HCT116 (cell line): ENCODE data around the gene LRRD1. TPM values are rescaled to one million over a fixed set of nuclear protein-coding genes. Genes with fewer than 3 reads are reported as not detected.

Experiments used
- ATAC-seq: fragments of 200-7000 bp; cut with Tn5 transposase; 2 replicates; pipeline ENCODE4 v1.9.1; 2020; ENCODE audit warnings: mild to moderate bottlenecking, moderate library complexity
- BruUV-seq: library from RNA; stranded (reverse); fragments of 400-500 nt; replicated peaks from 2 replicates; lab custom pipeline; 2021; lab: Mats Ljungman, UMichigan
- CTCF ChIA-PET: fragments of 300-600 bp; sonication (Branson Sonifier 250); formaldehyde crosslinking; loops from one replicate; lab custom pipeline; 2021; ENCODE audit warnings: antibody characterized with exemption; lab: Charles Lee
- POLR2A ChIA-PET: fragments of 300-600, 350-600 bp; sonication (Branson Sonifier 250); formaldehyde crosslinking; loops from one replicate; lab custom pipeline; 2021; ENCODE audit warnings: antibody characterized with exemption; lab: Charles Lee
- RAD21 ChIA-PET, 2 experiments: fragments of 300-600 bp; sonication (Branson Sonifier 250); formaldehyde crosslinking; loops; one replicate each; lab custom pipeline; 2023; ENCODE audit warnings: low total read pairs in 2 of 2; ENCODE audit not compliant: uncharacterized antibody in 2 of 2, unreplicated experiment in 2 of 2, low non-redundant PET in 1 of 2; lab: Charles Lee
- DNase-seq: peaks from one replicate; pipeline ENCODE4 v3.0.0-alpha.2; 2010; ENCODE audit warnings: low read depth, low spot score
- H2AFZ ChIP-seq: fragments of 200-600 bp; shearing (Covaris generic), sonication (generic); 2 replicates; pipeline ENCODE4 v1.6.1; 2017; ENCODE audit warnings: low read depth, mixed run types, mixed read lengths, antibody characterized with exemption, low read length; ENCODE audit not compliant: poor library complexity, severe bottlenecking
- H3K27ac ChIP-seq: 2 replicates; pipeline ENCODE4 v1.5.1; 2012; ENCODE audit warnings: low read depth, low read length
- H3K27me3 ChIP-seq: fragments of 200-600 bp; sonication (generic); 2 replicates; pipeline ENCODE4 v1.6.1; 2016; ENCODE audit warnings: mixed run types, low read length, mixed read lengths; ENCODE audit not compliant: insufficient read depth
- H3K36me3 ChIP-seq, 2 experiments: fragments of 200-500 bp in 1 of 2; fragments of 200-600 bp in 1 of 2; sonication (Bioruptor generic) in 1 of 2; sonication (generic) in 1 of 2; 2 replicates each; pipeline versions ENCODE4 v1.5.1 to v1.6.1; 2014 to 2016; ENCODE audit warnings: low read length in 2 of 2, inconsistent platforms in 1 of 2, mixed read lengths in 1 of 2, mixed run types in 1 of 2; ENCODE audit not compliant: insufficient read depth in 2 of 2, control insufficient read depth in 1 of 2
- H3K4me1 ChIP-seq, 2 experiments: fragments of 200-600 bp in 1 of 2; sonication (generic) in 1 of 2; 2 replicates each; pipeline versions ENCODE4 v1.5.1 to v1.6.1; 2012 to 2017; ENCODE audit warnings: low read length in 2 of 2, inconsistent platforms in 1 of 2, mild to moderate bottlenecking in 1 of 2, mixed read lengths in 1 of 2, mixed run types in 1 of 2, moderate library complexity in 1 of 2; ENCODE audit not compliant: insufficient read depth in 2 of 2, control insufficient read depth in 1 of 2
- H3K4me2 ChIP-seq: fragments of 200-600 bp; sonication (generic); 2 replicates; pipeline ENCODE4 v1.6.1; 2017; ENCODE audit warnings: mixed run types, low read length, mixed read lengths
- H3K4me3 ChIP-seq, 2 experiments: fragments of 200-600 bp in 1 of 2; sonication (generic) in 1 of 2; replicated peaks in 1 of 2; 2 replicates each; pipeline ENCODE4 v1.5.1; 2011 to 2016; ENCODE audit warnings: low read length in 2 of 2, control low read depth in 1 of 2, low read depth in 1 of 2, mild to moderate bottlenecking in 1 of 2, mixed read lengths in 1 of 2, mixed run types in 1 of 2
- H3K79me2 ChIP-seq: fragments of 200-600 bp; sonication (generic); 2 replicates; pipeline ENCODE4 v1.6.1; 2017; ENCODE audit warnings: mild to moderate bottlenecking, mixed run types, low read length, moderate library complexity, mixed read lengths; ENCODE audit not compliant: insufficient read depth
- H3K9ac ChIP-seq: fragments of 200-600 bp; sonication (generic); 2 replicates; pipeline ENCODE4 v1.6.1; 2016; ENCODE audit warnings: low read length, mixed read lengths
- H3K9me2 ChIP-seq: fragments of 200-600 bp; sonication (generic), shearing (Covaris generic); 2 replicates; pipeline ENCODE4 v1.6.1; 2017; ENCODE audit warnings: mixed run types, mild to moderate bottlenecking, moderate library complexity; ENCODE audit not compliant: insufficient read depth
- H3K9me3 ChIP-seq, 2 experiments: fragments of 200-500 bp in 1 of 2; fragments of 200-600 bp in 1 of 2; sonication (Bioruptor generic) in 1 of 2; sonication (generic) in 1 of 2; 2 replicates each; pipeline ENCODE4 v1.6.1; 2014 to 2017; ENCODE audit warnings: low read length in 2 of 2, mixed read lengths in 2 of 2, inconsistent platforms in 1 of 2, low read depth in 1 of 2, mild to moderate bottlenecking in 1 of 2, mixed run types in 1 of 2, moderate library complexity in 1 of 2; ENCODE audit not compliant: control insufficient read depth in 1 of 2, insufficient read depth in 1 of 2
- H4K20me1 ChIP-seq: fragments of 200-600 bp; sonication (generic), shearing (Covaris generic); 2 replicates; pipeline ENCODE4 v1.6.1; 2017; ENCODE audit warnings: mixed run types, mild to moderate bottlenecking, moderate library complexity; ENCODE audit not compliant: insufficient read depth
- ATF3 ChIP-seq: IDR thresholded peaks from 2 replicates; pipeline ENCODE4 v1.6.1; 2012
- CBX3 ChIP-seq: IDR thresholded peaks from 2 replicates; pipeline ENCODE4 v1.6.1; 2012; ENCODE audit warnings: low read depth
- CEBPB ChIP-seq: IDR thresholded peaks from 2 replicates; pipeline ENCODE4 v1.6.1; 2012; ENCODE audit warnings: low read depth
- CTCF ChIP-seq, 3 experiments: fragments of 200-600 bp in 1 of 3; sonication (generic) in 1 of 3; IDR thresholded peaks in 2 of 3; conservative IDR thresholded peaks in 1 of 3; 2 replicates each; pipeline ENCODE4 v1.5.1; 2012 to 2017; ENCODE audit warnings: low read depth in 2 of 3, low read length in 2 of 3, antibody characterized with exemption in 1 of 3, borderline replicate concordance in 1 of 3, control low read depth in 1 of 3, mild to moderate bottlenecking in 1 of 3, mixed read lengths in 1 of 3, mixed run types in 1 of 3, moderate library complexity in 1 of 3; ENCODE audit not compliant: insufficient read depth in 1 of 3
- EGR1 ChIP-seq: IDR thresholded peaks from 2 replicates; pipeline ENCODE4 v1.6.1; 2012; ENCODE audit warnings: low read depth
- EZH2 ChIP-seq: fragments of 200-600 bp; sonication (generic); IDR thresholded peaks from 2 replicates; pipeline ENCODE4 v1.6.1; 2017; ENCODE audit warnings: antibody characterized with exemption, mixed run types
- MAX ChIP-seq: IDR thresholded peaks from 2 replicates; pipeline ENCODE4 v1.6.1; 2012
- POLR2A ChIP-seq: IDR thresholded peaks from 2 replicates; pipeline ENCODE4 v1.7.0; 2011; ENCODE audit warnings: borderline replicate concordance; ENCODE audit not compliant: insufficient read depth, insufficient read length; ENCODE audit errors: extremely low read depth
- RAD21 ChIP-seq: IDR thresholded peaks from 2 replicates; pipeline ENCODE4 v1.6.1; 2012; ENCODE audit warnings: low read depth, mild to moderate bottlenecking
- SIN3A ChIP-seq: IDR thresholded peaks from 2 replicates; pipeline ENCODE4 v1.6.1; 2012; ENCODE audit warnings: low read depth
- SP1 ChIP-seq: IDR thresholded peaks from 2 replicates; pipeline ENCODE4 v1.6.1; 2012; ENCODE audit warnings: low read depth
- SRF ChIP-seq: IDR thresholded peaks from 2 replicates; pipeline ENCODE4 v1.6.1; 2012; ENCODE audit warnings: low read depth
- TCF7L2 ChIP-seq: IDR thresholded peaks from 2 replicates; pipeline ENCODE4 v1.7.0; 2011; ENCODE audit warnings: borderline replicate concordance, inconsistent platforms; ENCODE audit not compliant: insufficient read depth, insufficient read length; ENCODE audit errors: extremely low read depth
- YY1 ChIP-seq: IDR thresholded peaks from 2 replicates; pipeline ENCODE4 v1.6.1; 2011; ENCODE audit warnings: low read length, low read depth, moderate library complexity, mild to moderate bottlenecking; ENCODE audit not compliant: insufficient replicate concordance; ENCODE audit errors: extremely low read depth
- intact Hi-C: fragments of 100-400 bp; cut with micrococcal nuclease; formaldehyde crosslinking; loops from 2 replicates; pipeline ENCODE4 v1.10.0; 2022
- total RNA-seq: library from RNA; stranded (reverse); gene quantifications from one replicate; pipeline ENCODE4 v1.2.1, GENCODE V29; 2021; ENCODE audit not compliant: unreplicated experiment

The LRRD1 gene
- total RNA-seq, 1 experiment from 2014 or later: not detected

GRCh38 chr7:92134271-92135051 is 44.5 kb downstream of the LRRD1 start, which contains the start of gene CYP51A1 (continued):
- TF ChIP-seq ATF3 (no peak), CBX3 (peak; percentile 77), YY1 (peak; percentile 31), SIN3A (peak; percentile 92), EZH2 (no peak)

- CTCF ChIA-PET: interaction anchor here (1.0 to 1.3 kb wide), 2 partner anchors 11 to 313 kb away, joined by 4 to 8 read pairs; partner anchors contain the start of gene GATAD1
- Histone ChIP-seq H3K9me3 (no peaks in the 10 kb centered on the region), H3K4me1 (peaks cover 5 to 24% of the 10 kb centered on the region in 2 experiments; a peak in 2 of 4 replicates), H3K4me2 (peak overlapping the region; percentile 94), H3K36me3 (peaks cover 11 to 12% of the 10 kb centered on the region in 2 experiments; a peak in 3 of 4 replicates), H2AFZ (no peak overlapping the region), H3K79me2 (peaks cover 51% of the 10 kb centered on the region), H3K27me3 (no peaks in the 10 kb centered on the region), H3K9ac (peak overlapping the region; percentile 91), H4K20me1 (no peaks in the 10 kb centered on the region; the same call in 1 of the 2 replicates), H3K9me2 (no peaks in the 10 kb centered on the region; the same call in 1 of the 2 replicates), H3K27ac (peak overlapping the region; percentile 94), H3K4me3 (peak overlapping the region; percentile 84 to 97)
- no peak for TF ChIP-seq SP1
- peak; percentile 55 for TF ChIP-seq YY1
- TF ChIP-seq POLR2A: no peak
- TF ChIP-seq EGR1: peak; percentile 96
- TF ChIP-seq MAX: peak; percentile 65
- no peak for TF ChIP-seq TCF7L2
- TF ChIP-seq CEBPB: no peak
- peak; percentile 33 to 93 (median 91); a peak in 5 of 6 replicates for TF ChIP-seq CTCF (IDR thresholded peaks at IDR 0.05 in 2 of 3, conservative IDR thresholded peaks at IDR 0.05 in 1 of 3; ENCODE audit: borderline replicate concordance in 1 of 3, insufficient read depth in 1 of 3, low read depth in 2 of 3, low read length in 2 of 3)
- peak; percentile 49; the same call in 1 of the 2 replicates for TF ChIP-seq RAD21
- TF ChIP-seq SRF: no peak
- TF ChIP-seq CBX3: 0 out of 2 replicates have a peak, but pooled peaks have one; percentile 13
- no TSS peak for BruUV-seq
- intact Hi-C loops: loop anchor here (1.0 kb wide), 1 partner anchor 313 kb away; the partner anchor contains the start of gene GATAD1
- DNase-seq: peak; percentile 33
- RAD21 ChIA-PET: no interaction called here
- POLR2A ChIA-PET: interaction anchor here (1.0 kb wide), 1 partner anchor 12 kb away, joined by 3 read pairs; no protein-coding TSS in a partner anchor
- peak; percentile 59 for ATAC-seq
Measured at GRCh38 chr7:92133737-92134270, 45.1 kb downstream of the LRRD1 start.
